HepG2 (cell line): ENCODE measurements around the gene TAF1D. TPM values are rescaled to one million over a fixed set of nuclear protein-coding genes. Genes with fewer than 3 reads are reported as not detected.

Experiments used
- CBX2 ChIP-seq, 2 experiments: fragments of 200-600 bp in 1 of 2; sonication (generic); formaldehyde crosslinking in 1 of 2; IDR thresholded peaks; 2 replicates each; pipeline versions ENCODE4 v1.7.0 to v1.8.1; 2018 to 2022; ENCODE audit warnings: low read depth in 2 of 2, low read length in 1 of 2, mild to moderate bottlenecking in 1 of 2, missing genetic modification reagents in 1 of 2
- ETV6 ChIP-seq: sonication (generic); formaldehyde crosslinking; conservative IDR thresholded peaks from 2 replicates; pipeline ENCODE4 v1.4.0; 2020; ENCODE audit warnings: missing genetic modification reagents
- FOXP1 ChIP-seq, 2 experiments: fragments of 450-650 bp in 1 of 2; IDR thresholded peaks; 2 replicates each; pipeline ENCODE4 v1.6.1; 2017 to 2018; ENCODE audit warnings: antibody characterized with exemption in 1 of 2
- IRX3 ChIP-seq: sonication (generic); formaldehyde crosslinking; IDR thresholded peaks from 2 replicates; pipeline ENCODE4 v1.8.1; 2023; ENCODE audit warnings: mild to moderate bottlenecking, low read depth, missing genetic modification reagents, borderline replicate concordance
- KLF15 ChIP-seq: sonication (generic); formaldehyde crosslinking; IDR thresholded peaks from 2 replicates; pipeline ENCODE4 v1.8.1; 2023; ENCODE audit warnings: borderline replicate concordance, mild to moderate bottlenecking, inconsistent platforms, missing genetic modification reagents, mixed read lengths
- NFE2 ChIP-seq: sonication (generic); formaldehyde crosslinking; IDR thresholded peaks from 2 replicates; pipeline ENCODE4 v1.4.0; 2020; ENCODE audit warnings: missing genetic modification reagents
- PHF8 ChIP-seq: sonication (generic); formaldehyde crosslinking; IDR thresholded peaks from 2 replicates; pipeline ENCODE4 v1.5.0; 2020; ENCODE audit warnings: missing genetic modification reagents
- POLR2AphosphoS2 ChIP-seq: IDR thresholded peaks from 2 replicates; pipeline ENCODE4 v1.6.1; 2011; ENCODE audit warnings: low read depth, low read length, improper control_type of control experiment
- RELA ChIP-seq: sonication (generic); formaldehyde crosslinking; IDR thresholded peaks from 2 replicates; pipeline ENCODE4 v1.4.0; 2020; ENCODE audit warnings: missing genetic modification reagents
- SMARCE1 ChIP-seq: fragments of 450-650 bp; IDR thresholded peaks from 2 replicates; pipeline ENCODE4 v1.6.1; 2017; ENCODE audit warnings: borderline replicate concordance
- TCF12 ChIP-seq, 2 experiments: fragments of 450-650 bp in 1 of 2; sonication (generic) in 1 of 2; formaldehyde crosslinking in 1 of 2; IDR thresholded peaks; 2 replicates each; pipeline versions ENCODE4 v1.6.1 to v1.8.0; 2017 to 2022; ENCODE audit warnings: antibody characterized with exemption in 1 of 2, mild to moderate bottlenecking in 1 of 2, missing genetic modification reagents in 1 of 2, moderate library complexity in 1 of 2
- TERF1 ChIP-seq: sonication (generic); formaldehyde crosslinking; IDR thresholded peaks from 2 replicates; pipeline ENCODE4 v1.8.0; 2022; ENCODE audit warnings: mild to moderate bottlenecking, missing genetic modification reagents, moderate library complexity
- TP53 ChIP-seq: sonication (generic); formaldehyde crosslinking; conservative IDR thresholded peaks from 2 replicates; pipeline ENCODE4 v1.4.0; 2020; ENCODE audit warnings: missing genetic modification reagents
- YEATS2 ChIP-seq: sonication (generic); formaldehyde crosslinking; IDR thresholded peaks from 2 replicates; pipeline ENCODE4 v1.4.0; 2020; ENCODE audit warnings: missing genetic modification reagents, borderline replicate concordance
- ZNF280B ChIP-seq: sonication (generic); formaldehyde crosslinking; IDR thresholded peaks from 2 replicates; pipeline ENCODE4 v1.5.0; 2020; ENCODE audit warnings: missing genetic modification reagents, mild to moderate bottlenecking, borderline replicate concordance
- ZNF367 ChIP-seq: sonication (generic); formaldehyde crosslinking; IDR thresholded peaks from 2 replicates; pipeline ENCODE4 v1.4.0; 2020; ENCODE audit warnings: missing genetic modification reagents, borderline replicate concordance
- ZNF382 ChIP-seq: sonication (generic); formaldehyde crosslinking; IDR thresholded peaks from 2 replicates; pipeline ENCODE4 v1.5.0; 2020; ENCODE audit warnings: missing genetic modification reagents, mild to moderate bottlenecking, borderline replicate concordance
- ZNF431 ChIP-seq: sonication (generic); formaldehyde crosslinking; IDR thresholded peaks from 2 replicates; pipeline ENCODE4 v1.9.0; 2022; ENCODE audit warnings: missing genetic modification reagents, low read depth, mild to moderate bottlenecking, borderline replicate concordance
- ZNF678 ChIP-seq: sonication (generic); formaldehyde crosslinking; IDR thresholded peaks from 2 replicates; pipeline ENCODE4 v1.4.0; 2020; ENCODE audit warnings: mild to moderate bottlenecking, missing genetic modification reagents
- ZNF780A ChIP-seq: sonication (generic); formaldehyde crosslinking; IDR thresholded peaks from 2 replicates; pipeline ENCODE4 v1.8.0; 2022; ENCODE audit warnings: mild to moderate bottlenecking, missing genetic modification reagents, moderate library complexity
- ZNF879 ChIP-seq: sonication (generic); formaldehyde crosslinking; IDR thresholded peaks from 2 replicates; pipeline ENCODE4 v1.8.1; 2023; ENCODE audit warnings: missing genetic modification reagents
- ZNF891 ChIP-seq: sonication (generic); formaldehyde crosslinking; IDR thresholded peaks from 2 replicates; pipeline ENCODE4 v1.5.0; 2020; ENCODE audit warnings: mild to moderate bottlenecking, missing genetic modification reagents
- ZSCAN30 ChIP-seq: sonication (generic); formaldehyde crosslinking; IDR thresholded peaks from 2 replicates; pipeline ENCODE4 v1.5.0; 2020; ENCODE audit warnings: mild to moderate bottlenecking, missing genetic modification reagents
- polyA plus RNA-seq, 8 experiments: library from polyadenylated mRNA; depleted of rRNA in 3 of 8; stranded (reverse) in 7 of 8; unstranded in 1 of 8; fragments of >200 nt; fragmentation: Illumina TruSeq in 4 of 8; extraction: Trizol in 4 of 8; gene quantifications; 2 replicates each; pipeline versions ENCODE4 v1.2.1 to v1.2.3, GENCODE V29; 2011 to 2016; ENCODE audit warnings: low read depth in 4 of 8, missing spikeins in 1 of 8, mixed read lengths in 1 of 8; ENCODE audit not compliant: insufficient read depth in 1 of 8
- total RNA-seq, 5 experiments: library from RNA; depleted of rRNA; stranded (reverse); fragments of >200 nt; fragmentation: Illumina TruSeq; extraction: Trizol; gene quantifications; 2 replicates each; pipeline ENCODE4 v1.2.3, GENCODE V29; 2016; ENCODE audit warnings: low read depth in 1 of 5
- TF ChIP-seq, protein P1 (sequence below), 2 experiments: fragments of 450-650 bp in 1 of 2; sonication (generic) in 1 of 2; formaldehyde crosslinking; IDR thresholded peaks; 2 replicates each; pipeline versions ENCODE4 v1.5.0 to v1.8.0; 2020 to 2022; ENCODE audit warnings: mild to moderate bottlenecking in 1 of 2, missing genetic modification reagents in 1 of 2
- TF ChIP-seq, protein P2 (sequence below): sonication (generic); formaldehyde crosslinking; IDR thresholded peaks from 2 replicates; pipeline ENCODE4 v1.4.0; 2020; ENCODE audit warnings: mild to moderate bottlenecking, low read depth, missing genetic modification reagents

Gene TAF1D
- total and polyA plus RNA-seq, 2 of the 13 experiments (the other 11 are each of a cell fraction or from before 2014, with no cell fraction given) = 132 to 207 TPM

DNA sequence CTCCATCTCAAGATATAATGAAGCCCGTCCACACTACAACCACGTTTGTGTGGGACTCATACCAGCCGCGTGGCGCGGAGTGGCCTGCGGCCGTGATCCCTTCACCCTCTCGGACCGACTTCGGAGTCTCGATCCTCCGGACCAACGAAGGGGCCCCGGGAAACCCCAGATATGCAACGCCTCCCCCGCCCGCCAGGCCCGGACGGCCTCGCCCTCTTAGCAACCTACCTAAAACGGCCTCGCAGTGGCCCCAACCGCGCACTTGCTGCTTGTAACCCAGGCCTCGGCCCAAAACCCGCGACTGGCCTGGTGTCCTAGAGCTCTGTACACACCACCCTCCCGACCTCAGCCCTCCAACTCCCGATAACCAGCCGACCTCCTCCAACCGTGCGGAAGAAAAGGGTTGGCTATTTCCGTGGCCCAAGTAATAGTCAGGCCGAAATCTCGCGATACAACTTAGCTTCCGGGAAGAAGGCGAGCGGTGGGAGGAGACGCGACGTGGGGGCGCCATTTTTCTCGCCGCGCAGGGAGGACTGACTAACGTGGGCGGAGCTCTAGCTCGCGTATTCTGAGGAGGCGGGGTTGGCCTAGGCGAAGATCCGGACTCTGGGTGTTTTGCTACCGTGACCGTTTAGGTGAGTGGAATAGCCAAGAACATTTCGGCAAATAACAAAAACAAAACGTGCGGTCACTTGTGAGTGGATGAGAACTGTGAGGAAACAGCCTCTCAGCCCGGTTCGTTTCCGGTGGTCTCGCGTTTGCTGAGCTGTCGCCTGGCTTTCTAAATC is at the start of gene TAF1D, which contains the start of gene C11orf54 (continued):
- TF ChIP-seq TCF12 (IDR thresholded peaks at IDR 0.05) (no peak), TCF12 (CRISPR knock-in tag; IDR thresholded peaks at IDR 0.05) (no peak; the same call in 1 of the 2 replicates), ETV6 (CRISPR knock-in tag) (peak; percentile 64; the same call in 1 of the 2 replicates), YEATS2 (CRISPR knock-in tag) (peak; percentile 97), ZNF367 (no peak), PHF8 (peak; percentile 87), KLF15 (no peak), ZNF780A (CRISPR knock-in tag) (no peak), ZNF879 (CRISPR knock-in tag) (no peak), CBX2 (IDR thresholded peaks at IDR 0.05; ENCODE audit: low read depth, low read length) (no peak), CBX2 (CRISPR knock-in tag; IDR thresholded peaks at IDR 0.05; ENCODE audit: low read depth) (no peak), IRX3 (CRISPR knock-in tag) (no peak), ZNF678 (CRISPR knock-in tag) (peak; percentile 72; the same call in 1 of the 2 replicates), ZSCAN30 (CRISPR knock-in tag) (no peak), ZNF382 (no peak), POLR2AphosphoS2 (peak; percentile 92), TERF1 (CRISPR knock-in tag) (no peak), SMARCE1 (no peak), RELA (CRISPR knock-in tag) (no peak), NFE2 (CRISPR knock-in tag) (no peak), ZNF280B (CRISPR knock-in tag) (no peak), ZNF891 (CRISPR knock-in tag) (peak; percentile 66; the same call in 1 of the 2 replicates), TP53 (CRISPR knock-in tag) (no peak), FOXP1 (IDR thresholded peaks at IDR 0.05) (no peak), FOXP1 (CRISPR knock-in tag; IDR thresholded peaks at IDR 0.05) (0 out of 2 replicates have a peak, but pooled peaks have one; percentile 28), ZNF431 (CRISPR knock-in tag) (peak; percentile 47; the same call in 1 of the 2 replicates)
- TF ChIP-seq, protein P1, sequence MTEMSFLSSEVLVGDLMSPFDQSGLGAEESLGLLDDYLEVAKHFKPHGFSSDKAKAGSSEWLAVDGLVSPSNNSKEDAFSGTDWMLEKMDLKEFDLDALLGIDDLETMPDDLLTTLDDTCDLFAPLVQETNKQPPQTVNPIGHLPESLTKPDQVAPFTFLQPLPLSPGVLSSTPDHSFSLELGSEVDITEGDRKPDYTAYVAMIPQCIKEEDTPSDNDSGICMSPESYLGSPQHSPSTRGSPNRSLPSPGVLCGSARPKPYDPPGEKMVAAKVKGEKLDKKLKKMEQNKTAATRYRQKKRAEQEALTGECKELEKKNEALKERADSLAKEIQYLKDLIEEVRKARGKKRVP (CRISPR knock-in tag; IDR thresholded peaks at IDR 0.05) = peak in 1 of 2 experiments; percentile 26; a peak in 1 of 4 replicates
- TF ChIP-seq, protein P2, sequence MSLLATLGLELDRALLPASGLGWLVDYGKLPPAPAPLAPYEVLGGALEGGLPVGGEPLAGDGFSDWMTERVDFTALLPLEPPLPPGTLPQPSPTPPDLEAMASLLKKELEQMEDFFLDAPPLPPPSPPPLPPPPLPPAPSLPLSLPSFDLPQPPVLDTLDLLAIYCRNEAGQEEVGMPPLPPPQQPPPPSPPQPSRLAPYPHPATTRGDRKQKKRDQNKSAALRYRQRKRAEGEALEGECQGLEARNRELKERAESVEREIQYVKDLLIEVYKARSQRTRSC (CRISPR knock-in tag) = no peak
